SK-N-MC (cell line): ENCODE measurements around the gene CDKN2B-AS1.

Source experiments
- EZH2 ChIP-seq: fragments of 200-600 bp; sonication (generic); IDR thresholded peaks from one replicate; pipeline ENCODE4 v1.6.1; 2017; ENCODE audit warnings: antibody characterized with exemption
- POLR2AphosphoS5 ChIP-seq: IDR thresholded peaks from 2 replicates; pipeline ENCODE4 v1.6.1; 2012; ENCODE audit warnings: mild to moderate bottlenecking, low read depth, low read length, borderline replicate concordance

GRCh38 chr9:21991072-21991959 is 3.3 kb upstream of the CDKN2B-AS1 start:
- TF ChIP-seq EZH2, result no peak
- TF ChIP-seq POLR2AphosphoS5, result no peak
